GM12878 (cell line): ENCODE results near the gene RBMS3.

Experiments
- CTCF ChIP-seq, 3 experiments: IDR thresholded peaks in 2 of 3; conservative IDR thresholded peaks in 1 of 3; 2 replicates each; pipeline ENCODE4 v1.5.1; 2011; ENCODE audit warnings: low read depth in 3 of 3, low read length in 3 of 3, mild to moderate bottlenecking in 3 of 3, control low read depth in 2 of 3, moderate library complexity in 2 of 3, inconsistent platforms in 1 of 3, mixed read lengths in 1 of 3; ENCODE audit not compliant: control insufficient read depth in 2 of 3, insufficient read depth in 1 of 3; ENCODE audit errors: extremely low read depth in 1 of 3
- EZH2 ChIP-seq: IDR thresholded peaks from 2 replicates; pipeline ENCODE4 v1.6.1; 2012; ENCODE audit warnings: low read depth, mild to moderate bottlenecking, control low read depth, inconsistent platforms, low read length, borderline replicate concordance; ENCODE audit not compliant: control insufficient read depth
- PAX8 ChIP-seq: fragments of 450-650 bp; IDR thresholded peaks from 2 replicates; pipeline ENCODE4 v1.6.1; 2017; ENCODE audit warnings: mild to moderate bottlenecking, moderate library complexity
- TAF1 ChIP-seq: IDR thresholded peaks from 2 replicates; pipeline ENCODE4 v1.6.1; 2011; ENCODE audit warnings: mild to moderate bottlenecking, low read depth, low read length, borderline replicate concordance

- TF ChIP-seq EZH2 (no peak), CTCF (IDR thresholded peaks at IDR 0.05 in 2 of 3, conservative IDR thresholded peaks at IDR 0.05 in 1 of 3; ENCODE audit: control insufficient read depth in 2 of 3, extremely low read depth in 1 of 3, insufficient read depth in 1 of 3, low read depth in 3 of 3, low read length in 3 of 3) (no peak), TAF1 (no peak), PAX8 (no peak)
These were observed 197.7 kb downstream of the RBMS3 start for GRCh38 chr3:29478611-29479010.
